Testis (tissue), 3 donors: ENCODE results near the gene SLC6A19. TPM values are rescaled to one million over a fixed set of nuclear protein-coding genes. Genes with fewer than 3 reads are reported as not detected.
A peak's percentile ranks its signal among the peaks of the same experiment; 100 is the strongest.

ENCODE experiments used
- DNase-seq: peaks from one replicate; pipeline ENCODE4 v3.0.0-alpha.2; 2019
- H3K27ac ChIP-seq, 2 donors: fragments of 200-600 bp; sonication (generic); one replicate each; pipeline ENCODE4 v1.5.1; 2019
- H3K27me3 ChIP-seq: fragments of 200-600 bp; sonication (generic); one replicate; pipeline ENCODE4 v1.5.1; 2019
- H3K36me3 ChIP-seq: fragments of 200-600 bp; sonication (generic); one replicate; pipeline ENCODE4 v1.5.1; 2017; ENCODE audit warnings: low read depth; ENCODE audit errors: missing control alignments
- H3K4me1 ChIP-seq: fragments of 200-600 bp; sonication (generic); one replicate; pipeline ENCODE4 v1.5.1; 2019
- H3K4me3 ChIP-seq, 2 donors: fragments of 200-600 bp; sonication (generic); one replicate each; pipeline ENCODE4 v1.5.1; 2017 to 2019
- H3K9me3 ChIP-seq: fragments of 200-600 bp; sonication (generic); one replicate; pipeline ENCODE4 v1.5.1; 2017
- CTCF ChIP-seq, 3 experiments: fragments of 450-650 bp in 2 of 3; fragments of 200-600 bp in 1 of 3; sonication (generic) in 1 of 3; IDR thresholded peaks; one replicate each; pipeline ENCODE4 v1.5.1; 2016 to 2019; ENCODE audit warnings: antibody characterized with exemption in 3 of 3, mild to moderate bottlenecking in 2 of 3, moderate library complexity in 1 of 3
- POLR2A ChIP-seq: fragments of 450-650 bp; IDR thresholded peaks from one replicate; pipeline ENCODE4 v1.6.1; 2017; ENCODE audit warnings: antibody characterized with exemption, mild to moderate bottlenecking, moderate library complexity
- WGBS, 2 donors: methylation state at CpG; one replicate each; pipeline ENCODE4 v1.1.5; 2018; 5-methylcytosine and 5-hydroxymethylcytosine counted together
- intact Hi-C: fragments of 100-400 bp; cut with DNase I; formaldehyde crosslinking; loops from one replicate; pipeline ENCODE4 v1.15.1; 2023; ENCODE audit warnings: low total_unique reads
- polyA plus RNA-seq: library from polyadenylated mRNA; stranded (reverse); fragments of 350-450 nt; fragmentation: Illumina TruSeq; extraction: RNeasy Lipid Tissue Mini Kit (QIAGEN cat#74804); gene quantifications from one replicate; pipeline ENCODE4 v1.2.3, GENCODE V29; 2014; ENCODE audit warnings: low read depth, low replicate concordance; ENCODE audit not compliant: insufficient read depth
- total RNA-seq, 2 donors: library from RNA; depleted of rRNA; stranded (reverse); fragments of >200 nt; gene quantifications; one replicate each; pipeline ENCODE4 v1.2.3, GENCODE V29; 2016

SLC6A19 gene
- total and polyA plus RNA-seq, 3 donors from 2014 or later: 0.16 to 0.68 (median 0.28) TPM

GRCh38 chr5:1158647-1159340 lies 42.6 kb upstream of the SLC6A19 start:
- TF ChIP-seq POLR2A (no peak), CTCF (IDR thresholded peaks at IDR 0.05) (no peak)
- 72 to 85% methylated on average over 20 of the region's 20 CpGs for WGBS, 2 donors
- no peaks in the 10 kb centered on the region for H3K9me3 ChIP-seq
- no peaks in the 10 kb centered on the region for H3K27me3 ChIP-seq
- no peak for DNase-seq
- no peak overlapping the region for H3K27ac ChIP-seq
- no peaks in the 10 kb centered on the region for H3K36me3 ChIP-seq
- peaks cover 25% of the 10 kb centered on the region for H3K4me1 ChIP-seq
- intact Hi-C loops: no loop called here
- H3K4me3 ChIP-seq: no peak overlapping the region

- WGBS, 2 donors: 64 to 79% methylated on average over 11 of the region's 11 CpGs
These were observed 42.1 kb upstream of the SLC6A19 start for GRCh38 chr5:1159341-1159675.

GRCh38 chr5:1159774-1160406 lies 41.5 kb upstream of the SLC6A19 start:
- intact Hi-C loops: loop anchor here (10.0 kb wide), 1 partner anchor 495 kb away; no protein-coding TSS in a partner anchor
- DNase-seq: no peak

More at GRCh38 chr5:1159341-1159675, 42.1 kb upstream of the SLC6A19 start:
- no peaks in the 10 kb centered on the region for H3K9me3 ChIP-seq
- no peak overlapping the region for H3K4me3 ChIP-seq
- H3K27me3 ChIP-seq: no peaks in the 10 kb centered on the region
- H3K36me3 ChIP-seq: no peaks in the 10 kb centered on the region
- intact Hi-C loops: no loop called here
- H3K27ac ChIP-seq: no peak overlapping the region
- H3K4me1 ChIP-seq: peaks cover 27% of the 10 kb centered on the region
- no peak for DNase-seq
- TF ChIP-seq CTCF (IDR thresholded peaks at IDR 0.05) (no peak), POLR2A (no peak)

GRCh38 chr5:1161108-1161832 lies 40.1 kb upstream of the SLC6A19 start:
- Histone ChIP-seq H3K36me3 (no peaks in the 10 kb centered on the region), H3K4me3 (no peak overlapping the region), H3K27me3 (no peaks in the 10 kb centered on the region), H3K27ac (no peak overlapping the region), H3K9me3 (no peaks in the 10 kb centered on the region), H3K4me1 (peaks cover 30% of the 10 kb centered on the region)
- peak; percentile 57 for DNase-seq
- 67 to 68% methylated on average over 17 to 23 of the region's 23 CpGs for WGBS, 2 donors
- intact Hi-C loops: loop anchor here (10.0 kb wide), 1 partner anchor 494 kb away; no protein-coding TSS in a partner anchor
- TF ChIP-seq POLR2A (no peak), CTCF (IDR thresholded peaks at IDR 0.05) (no peak)

More at GRCh38 chr5:1159774-1160406, 41.5 kb upstream of the SLC6A19 start:
- Histone ChIP-seq H3K4me3 (no peak overlapping the region), H3K4me1 (peaks cover 32% of the 10 kb centered on the region), H3K27me3 (no peaks in the 10 kb centered on the region), H3K36me3 (no peaks in the 10 kb centered on the region), H3K27ac (no peak overlapping the region), H3K9me3 (no peaks in the 10 kb centered on the region)
- TF ChIP-seq POLR2A: no peak
- no peak for TF ChIP-seq CTCF (IDR thresholded peaks at IDR 0.05)
- 81 to 82% methylated on average over 4 of the region's 4 CpGs for WGBS, 2 donors
